H1 (cell line): ENCODE results near the gene RNF26. TPM values are rescaled to one million over a fixed set of nuclear protein-coding genes. Genes with fewer than 3 reads are reported as not detected.

Experiments used
- CTCF ChIA-PET: fragments of 300-600 bp; sonication (Branson Sonifier 250); formaldehyde crosslinking; loops from one replicate; lab custom pipeline; 2021; ENCODE audit not compliant: partially characterized antibody; lab: Charles Lee
- POLR2A ChIA-PET: fragments of 300-600 bp; sonication (Branson Sonifier 250); formaldehyde crosslinking; loops from one replicate; lab custom pipeline; 2021; ENCODE audit warnings: inconsistent platforms; ENCODE audit not compliant: partially characterized antibody; lab: Charles Lee
- DNase-seq, 2 experiments: peaks; one replicate each; pipeline versions ENCODE4 v3.0.0 to v3.0.0-alpha.2; 2010 to 2022; ENCODE audit warnings: low spot score in 2 of 2, low read depth in 1 of 2, mixed read lengths in 1 of 2
- FAIRE-seq: peaks from 2 replicates; lab custom pipeline; 2011; peaks lifted over from hg19 to GRCh38; lab: Jason Lieb, UNC
- H2AFZ ChIP-seq: 2 replicates; pipeline ENCODE4 v1.8.1; 2012; ENCODE audit warnings: low read length, inconsistent platforms
- H2AK5ac ChIP-seq: 2 replicates; pipeline ENCODE4 v1.6.1; 2013; ENCODE audit warnings: low read depth, low read length
- H2BK120ac ChIP-seq: replicated peaks from 2 replicates; pipeline ENCODE3; 2013; ENCODE audit warnings: low read depth, low read length, inconsistent platforms
- H2BK12ac ChIP-seq: 2 replicates; pipeline ENCODE4 v1.6.1; 2013; ENCODE audit warnings: low read depth, low read length
- H2BK15ac ChIP-seq: 2 replicates; pipeline ENCODE4 v1.6.1; 2013; ENCODE audit warnings: low read length
- H2BK20ac ChIP-seq: 2 replicates; pipeline ENCODE4 v1.6.1; 2013; ENCODE audit warnings: low read length
- H2BK5ac ChIP-seq: 2 replicates; pipeline ENCODE4 v1.6.1; 2013; ENCODE audit warnings: low read depth, low read length
- H3K14ac ChIP-seq: 2 replicates; pipeline ENCODE4 v1.6.1; 2013; ENCODE audit warnings: inconsistent platforms; ENCODE audit not compliant: insufficient read length
- H3K18ac ChIP-seq: 2 replicates; pipeline ENCODE4 v1.6.1; 2013; ENCODE audit warnings: low read length; ENCODE audit errors: extremely low read depth
- H3K23ac ChIP-seq: 2 replicates; pipeline ENCODE4 v1.6.1; 2013; ENCODE audit warnings: inconsistent platforms; ENCODE audit not compliant: insufficient read length
- H3K23me2 ChIP-seq: 2 replicates; pipeline ENCODE4 v1.6.1; 2013; ENCODE audit warnings: low read depth, low read length
- H3K27ac ChIP-seq: 2 replicates; pipeline ENCODE4 v1.6.1; 2011; ENCODE audit warnings: low read depth, low read length, inconsistent platforms
- H3K27me3 ChIP-seq, 4 experiments: replicated peaks in 1 of 4; 1 replicate in 1 of 4; 2 replicates in 3 of 4; pipeline versions ENCODE4 v1.6.1 to v1.8.1; 2011 to 2013; ENCODE audit warnings: low read length in 3 of 4, mild to moderate bottlenecking in 3 of 4, inconsistent platforms in 2 of 4, mixed read lengths in 2 of 4, moderate library complexity in 1 of 4; ENCODE audit not compliant: control insufficient read depth in 3 of 4, insufficient read depth in 3 of 4; ENCODE audit errors: extremely low read depth in 1 of 4
- H3K36me3 ChIP-seq, 4 experiments: 2 replicates each; pipeline versions ENCODE4 v1.6.1 to v1.8.1; 2011 to 2013; ENCODE audit warnings: mild to moderate bottlenecking in 4 of 4, low read length in 3 of 4, moderate library complexity in 2 of 4, control low read depth in 1 of 4, inconsistent platforms in 1 of 4; ENCODE audit not compliant: insufficient read depth in 4 of 4, control insufficient read depth in 2 of 4
- H3K4ac ChIP-seq: replicated peaks from 2 replicates; pipeline ENCODE3; 2013; ENCODE audit warnings: low read length, low read depth, mixed read lengths, inconsistent platforms; ENCODE audit not compliant: insufficient read length
- H3K4me1 ChIP-seq, 4 experiments: replicated peaks in 1 of 4; 1 replicate in 1 of 4; 2 replicates in 3 of 4; pipeline versions ENCODE4 v1.6.1 to v1.8.1; 2011 to 2013; ENCODE audit warnings: low read length in 3 of 4, inconsistent platforms in 2 of 4, mixed read lengths in 1 of 4; ENCODE audit not compliant: insufficient read depth in 4 of 4, control insufficient read depth in 3 of 4
- H3K4me2 ChIP-seq, 2 experiments: 2 replicates each; pipeline versions ENCODE4 v1.6.1 to v1.8.1; 2011 to 2013; ENCODE audit warnings: low read depth in 2 of 2, low read length in 2 of 2, control low read depth in 1 of 2, inconsistent platforms in 1 of 2, mild to moderate bottlenecking in 1 of 2; ENCODE audit not compliant: insufficient read depth in 1 of 2
- H3K4me3 ChIP-seq, 4 experiments: fragments of 200-600, 300-600 bp in 1 of 4; sonication (generic), shearing (Covaris generic), sonication (Bioruptor Twin) in 1 of 4; 2 replicates each; pipeline versions ENCODE4 v1.5.1 to v1.8.1; 2011 to 2016; ENCODE audit warnings: low read length in 4 of 4, low read depth in 3 of 4, control low read depth in 2 of 4, inconsistent platforms in 2 of 4, mild to moderate bottlenecking in 2 of 4, mixed read lengths in 1 of 4, moderate library complexity in 1 of 4; ENCODE audit not compliant: insufficient read depth in 2 of 4; ENCODE audit errors: extremely low read depth in 1 of 4
- H3K56ac ChIP-seq: replicated peaks from 2 replicates; pipeline ENCODE3; 2013; ENCODE audit warnings: low read depth, mild to moderate bottlenecking, mixed read lengths, low read length, inconsistent platforms; ENCODE audit not compliant: insufficient read length
- H3K79me1 ChIP-seq: 2 replicates; pipeline ENCODE4 v1.6.1; 2013; ENCODE audit warnings: low read depth, low read length, control low read depth
- H3K79me2 ChIP-seq, 2 experiments: 2 replicates each; pipeline versions ENCODE4 v1.6.1 to v1.8.1; 2012 to 2013; ENCODE audit warnings: low read length in 2 of 2, mild to moderate bottlenecking in 2 of 2, inconsistent platforms in 1 of 2; ENCODE audit not compliant: insufficient read depth in 2 of 2, control insufficient read depth in 1 of 2
- H3K9ac ChIP-seq, 4 experiments: replicated peaks in 1 of 4; 1 replicate in 1 of 4; 2 replicates in 3 of 4; pipeline versions ENCODE4 v1.6.1 to v1.8.1; 2011 to 2013; ENCODE audit warnings: low read depth in 3 of 4, low read length in 3 of 4, control low read depth in 2 of 4, mild to moderate bottlenecking in 2 of 4, moderate library complexity in 2 of 4, inconsistent platforms in 1 of 4; ENCODE audit errors: extremely low read depth in 1 of 4
- H3K9me3 ChIP-seq, 2 experiments: 2 replicates each; pipeline versions ENCODE4 v1.6.1 to v1.8.1; 2012 to 2013; ENCODE audit warnings: mild to moderate bottlenecking in 2 of 2, moderate library complexity in 2 of 2, control low read depth in 1 of 2, inconsistent platforms in 1 of 2, low read depth in 1 of 2, low read length in 1 of 2, mixed read lengths in 1 of 2; ENCODE audit not compliant: insufficient read depth in 2 of 2
- H4K20me1 ChIP-seq, 2 experiments: replicated peaks in 1 of 2; 2 replicates each; pipeline versions ENCODE3 to v1.8.1; 2011 to 2013; ENCODE audit warnings: inconsistent platforms in 2 of 2, low read length in 2 of 2, mild to moderate bottlenecking in 1 of 2; ENCODE audit not compliant: insufficient read depth in 2 of 2, control insufficient read depth in 1 of 2
- H4K5ac ChIP-seq: 2 replicates; pipeline ENCODE4 v1.6.1; 2013; ENCODE audit warnings: low read length, low read depth, mixed read lengths, inconsistent platforms; ENCODE audit not compliant: insufficient read length
- H4K8ac ChIP-seq: 2 replicates; pipeline ENCODE4 v1.8.0; 2013; ENCODE audit warnings: mild to moderate bottlenecking, moderate library complexity, low read length, inconsistent platforms; ENCODE audit not compliant: insufficient read depth; ENCODE audit errors: extremely low read depth
- H4K91ac ChIP-seq: replicated peaks from 2 replicates; pipeline ENCODE3; 2013; ENCODE audit warnings: low read length, mixed read lengths, inconsistent platforms; ENCODE audit not compliant: insufficient read length
- CREB1 ChIP-seq: IDR thresholded peaks from 2 replicates; pipeline ENCODE4 v1.6.1; 2012; ENCODE audit warnings: inconsistent platforms
- MAFK ChIP-seq: IDR thresholded peaks from 2 replicates; pipeline ENCODE4 v1.6.1; 2012; ENCODE audit warnings: low read depth, mild to moderate bottlenecking, improper control_type of control experiment, low read length
- WGBS, 2 experiments: shearing (Covaris generic) in 1 of 2; methylation state at CpG; one replicate each; pipeline versions ENCODE4 v1.1.6 to v1.1.7; 2013 to 2015; ENCODE audit warnings: low lambda C conversion rate in 2 of 2, mixed read lengths in 2 of 2, inconsistent platforms in 1 of 2, low coverage in 1 of 2, missing lambda C conversion rate in 1 of 2; ENCODE audit not compliant: insufficient replicate concordance in 2 of 2, insufficient coverage in 1 of 2, insufficient read length in 1 of 2; ENCODE audit errors: extremely low coverage in 1 of 2, missing lambda C conversion rate in 1 of 2; 5-methylcytosine and 5-hydroxymethylcytosine counted together
- polyA plus RNA-seq, 7 experiments: library from polyadenylated mRNA; depleted of rRNA in 3 of 7; stranded (reverse) in 5 of 7; unstranded in 2 of 7; fragments of >200 nt in 5 of 7; fragments of 200-250 nt in 2 of 7; gene quantifications; 1 replicate in 5 of 7; 2 replicates in 1 of 7; 4 replicates in 1 of 7; pipeline versions ENCODE4 v1.2.1 to v1.2.3, GENCODE V29; 2011 to 2013; ENCODE audit warnings: missing spikeins in 2 of 7, mixed read lengths in 2 of 7
- total RNA-seq: library from RNA; stranded (reverse); fragmentation: NEBNext Ultra II Directional; extraction: Animal tissue kit (Norgen Biotek cat#: 25700); gene quantifications from 2 replicates; pipeline ENCODE4 v1.2.1, GENCODE V29; 2021
- TF ChIP-seq, protein P1 (sequence below): IDR thresholded peaks from 2 replicates; pipeline ENCODE4 v1.6.1; 2012; ENCODE audit warnings: inconsistent platforms

The RNF26 gene
- total and polyA plus RNA-seq, 2 of the 8 experiments (the other 6 are each of a cell fraction or from before 2014, with no cell fraction given): 82.7 to 84.0 TPM

- CTCF ChIA-PET: interaction anchor here (0.6 to 26.3 kb wide), 20 partner anchors 8 to 172 kb away, joined by 3 to 474 read pairs (median 6); partner anchors contain the start of genes C1QTNF5, MFRP, RNF26 and USP2
Measured at GRCh38 chr11:119375337-119376196, 41.2 kb downstream of the RNF26 start.

More at GRCh38 chr11:119375337-119376196, 41.2 kb downstream of the RNF26 start:
- peak overlapping the region; percentile 60; the same call in 1 of the 2 replicates for H2BK12ac ChIP-seq
- H4K8ac ChIP-seq: no peak overlapping the region; the same call in 1 of the 2 replicates
- H3K27me3 ChIP-seq: peaks cover 0 to 7% (median 6%) of the 10 kb centered on the region in 4 experiments; a peak in 6 of 7 replicates
- no peak overlapping the region for H3K23ac ChIP-seq
- FAIRE-seq: no peak
- peaks cover 9 to 61% (median 44%) of the 10 kb centered on the region in 4 experiments for H3K4me1 ChIP-seq
- no peak overlapping the region for H3K56ac ChIP-seq
- H2BK5ac ChIP-seq: peak overlapping the region; percentile 68; the same call in 1 of the 2 replicates
- H3K79me1 ChIP-seq: no peaks in the 10 kb centered on the region
- no peak overlapping the region for H2AK5ac ChIP-seq
- H3K79me2 ChIP-seq: no peaks in the 10 kb centered on the region
- H3K27ac ChIP-seq: 0 out of 2 replicates have a peak overlapping the region, but pooled peaks have one; percentile 11
- TF ChIP-seq MAFK: no peak
- TF ChIP-seq CREB1: 0 out of 2 replicates have a peak, but pooled peaks have one; percentile 5
- TF ChIP-seq, protein P1, sequence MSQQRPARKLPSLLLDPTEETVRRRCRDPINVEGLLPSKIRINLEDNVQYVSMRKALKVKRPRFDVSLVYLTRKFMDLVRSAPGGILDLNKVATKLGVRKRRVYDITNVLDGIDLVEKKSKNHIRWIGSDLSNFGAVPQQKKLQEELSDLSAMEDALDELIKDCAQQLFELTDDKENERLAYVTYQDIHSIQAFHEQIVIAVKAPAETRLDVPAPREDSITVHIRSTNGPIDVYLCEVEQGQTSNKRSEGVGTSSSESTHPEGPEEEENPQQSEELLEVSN: peak; percentile 75
- TF ChIP-seq, all 59 proteins: peak for 2
- Histone ChIP-seq H3K14ac (no peak overlapping the region), H4K20me1 (peaks cover 0 to 5% of the 10 kb centered on the region in 2 experiments), H2BK120ac (peak overlapping the region; percentile 77), H2BK15ac (no peak overlapping the region), H3K4ac (peak overlapping the region; percentile 51), H3K9ac (no peak overlapping the region), H3K23me2 (peaks cover 8% of the 10 kb centered on the region; the same call in 1 of the 2 replicates), H2BK20ac (no peak overlapping the region), H4K91ac (peak overlapping the region; percentile 52), H3K4me3 (no peak overlapping the region), H3K18ac (peak overlapping the region; percentile 48), H2AFZ (no peak overlapping the region), H3K4me2 (peak overlapping the region in 1 of 2 experiments; percentile 11; a peak in 1 of 4 replicates), H4K5ac (peak overlapping the region; percentile 48), H3K9me3 (no peaks in the 10 kb centered on the region), H3K36me3 (no peaks in the 10 kb centered on the region)
- POLR2A ChIA-PET: interaction anchor here (0.6 to 6.6 kb wide), 11 partner anchors 8 to 280 kb away, joined by 3 to 32 read pairs (median 3); partner anchors contain the start of gene DPAGT1
- DNase-seq: peak in 1 of 2 experiments; percentile 57
- WGBS, 2 experiments: 62% methylated on average over 14 of the region's 14 CpGs; no CpG with 5 or more reads in 1 of the 2 experiments
